Effector memory CD8-positive, alpha-beta T cell (primary cell): ENCODE data around the gene FOXN3.

Source experiments
- ATAC-seq: fragments of 150-1000 bp; cut with Tn5 transposase; replicated peaks from 2 replicates; pipeline ENCODE4 v1.10.0; 2021; ENCODE audit warnings: mild to moderate bottlenecking, moderate library complexity
- DNase-seq, 3 experiments: peaks; one replicate each; pipeline ENCODE4 v3.0.0; 2021
- H3K27ac Mint-ChIP-seq, 2 donors: one replicate each; pipeline ENCODE4 v1.8.0; 2022; ENCODE audit warnings: mild to moderate bottlenecking in 2 of 2, mixed read lengths in 2 of 2, moderate library complexity in 2 of 2
- H3K27me3 Mint-ChIP-seq, 2 donors: one replicate each; pipeline ENCODE4 v1.8.0; 2022; ENCODE audit warnings: mixed read lengths in 2 of 2
- H3K36me3 Mint-ChIP-seq: one replicate; pipeline ENCODE4 v1.8.0; 2022; ENCODE audit warnings: mild to moderate bottlenecking, moderate library complexity, mixed read lengths; ENCODE audit not compliant: insufficient read depth
- H3K4me1 Mint-ChIP-seq, 2 donors: one replicate each; pipeline ENCODE4 v1.8.0; 2022; ENCODE audit warnings: low read depth in 2 of 2, mixed read lengths in 2 of 2
- H3K4me3 Mint-ChIP-seq, 2 donors: one replicate each; pipeline ENCODE4 v1.8.0; 2022; ENCODE audit warnings: mild to moderate bottlenecking in 2 of 2, mixed read lengths in 2 of 2, moderate library complexity in 2 of 2
- H3K9me3 Mint-ChIP-seq, 2 donors: one replicate each; pipeline ENCODE4 v1.8.0; 2022; ENCODE audit warnings: mixed read lengths in 2 of 2

The FOXN3 gene

GRCh38 chr14:89339158-89339557 lies 77.9 kb downstream of the FOXN3 start:
- DNase-seq (no peak), ATAC-seq (no peak)
- Mint-ChIP-seq H3K36me3 (peaks cover 14% of the 10 kb centered on the region), H3K4me3 (no peak overlapping the region), H3K9me3 (no peaks in the 10 kb centered on the region), H3K4me1 (peaks cover 28 to 34% of the 10 kb centered on the region in 2 donors), H3K27ac (no peak overlapping the region), H3K27me3 (no peaks in the 10 kb centered on the region)

- ATAC-seq (no peak), DNase-seq (no peak)
- Mint-ChIP-seq H3K9me3 (no peaks in the 10 kb centered on the region), H3K36me3 (peaks cover 6% of the 10 kb centered on the region), H3K4me3 (no peak overlapping the region), H3K27me3 (no peaks in the 10 kb centered on the region), H3K27ac (peak overlapping the region; percentile 10 to 48), H3K4me1 (peaks cover 27 to 37% of the 10 kb centered on the region in 2 donors)
These were observed 80.7 kb downstream of the FOXN3 start for GRCh38 chr14:89336338-89336737.

GRCh38 chr14:89332031-89332430 lies 85.0 kb downstream of the FOXN3 start:
- no peaks in the 10 kb centered on the region for H3K9me3 Mint-ChIP-seq
- no peak for DNase-seq
- H3K4me1 Mint-ChIP-seq = peaks cover 37 to 47% of the 10 kb centered on the region in 2 donors
- peaks cover 5% of the 10 kb centered on the region for H3K36me3 Mint-ChIP-seq
- H3K27ac Mint-ChIP-seq = no peak overlapping the region
- no peaks in the 10 kb centered on the region for H3K27me3 Mint-ChIP-seq
- no peak for ATAC-seq
- H3K4me3 Mint-ChIP-seq = no peak overlapping the region

DNA sequence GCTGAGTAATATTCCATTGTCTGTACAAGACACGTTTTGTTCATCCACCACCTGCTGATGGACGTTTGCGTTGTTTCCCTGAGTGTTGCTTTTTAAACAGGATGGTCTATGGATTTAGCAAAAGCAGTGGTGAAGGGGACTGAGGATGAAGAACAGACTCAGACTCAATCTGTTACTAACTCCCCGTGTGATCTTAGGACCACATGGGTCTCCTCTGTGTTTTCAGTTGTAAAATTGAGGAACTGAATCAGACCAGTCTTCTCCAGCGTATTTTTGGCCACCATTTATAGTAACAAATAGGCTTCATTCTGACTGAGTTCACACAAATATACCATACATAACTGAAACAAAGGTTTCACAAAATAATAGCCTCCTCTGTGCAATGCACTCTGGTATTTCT lies 85.6 kb downstream of the FOXN3 start:
- H3K36me3 Mint-ChIP-seq = peaks cover 2% of the 10 kb centered on the region
- DNase-seq (no peak), ATAC-seq (no peak)
- no peak overlapping the region for H3K27ac Mint-ChIP-seq
- H3K4me1 Mint-ChIP-seq = peaks cover 34 to 47% of the 10 kb centered on the region in 2 donors
- H3K9me3 Mint-ChIP-seq = no peaks in the 10 kb centered on the region
- H3K4me3 Mint-ChIP-seq = no peak overlapping the region
- no peaks in the 10 kb centered on the region for H3K27me3 Mint-ChIP-seq

- peak overlapping the region; percentile 59 to 83 for H3K27ac Mint-ChIP-seq
- H3K36me3 Mint-ChIP-seq = peaks cover 4% of the 10 kb centered on the region
- ATAC-seq (no peak), DNase-seq (no peak)
- H3K4me1 Mint-ChIP-seq = peaks cover 35 to 52% of the 10 kb centered on the region in 2 donors
- H3K27me3 Mint-ChIP-seq = no peaks in the 10 kb centered on the region
- H3K9me3 Mint-ChIP-seq = no peaks in the 10 kb centered on the region
- H3K4me3 Mint-ChIP-seq = no peak overlapping the region
These were observed 86.6 kb downstream of the FOXN3 start for GRCh38 chr14:89330236-89331002.

- no peak for DNase-seq
- H3K9me3 Mint-ChIP-seq = no peaks in the 10 kb centered on the region
- H3K36me3 Mint-ChIP-seq = peaks cover 15% of the 10 kb centered on the region
- no peaks in the 10 kb centered on the region for H3K27me3 Mint-ChIP-seq
- H3K27ac Mint-ChIP-seq = no peak overlapping the region
- peaks cover 51 to 67% of the 10 kb centered on the region in 2 donors for H3K4me1 Mint-ChIP-seq
- no peak for ATAC-seq
- H3K4me3 Mint-ChIP-seq = no peak overlapping the region
These were observed 89.2 kb downstream of the FOXN3 start for GRCh38 chr14:89327771-89328212.

GRCh38 chr14:89325959-89326358 lies 91.1 kb downstream of the FOXN3 start:
- H3K36me3 Mint-ChIP-seq = peaks cover 15% of the 10 kb centered on the region
- no peaks in the 10 kb centered on the region for H3K9me3 Mint-ChIP-seq
- H3K4me1 Mint-ChIP-seq = peaks cover 54 to 71% of the 10 kb centered on the region in 2 donors
- H3K4me3 Mint-ChIP-seq = no peak overlapping the region
- ATAC-seq (no peak), DNase-seq (no peak)
- no peaks in the 10 kb centered on the region for H3K27me3 Mint-ChIP-seq
- peak overlapping the region; percentile 55 to 81 for H3K27ac Mint-ChIP-seq

- no peak for DNase-seq
- Mint-ChIP-seq H3K27me3 (no peaks in the 10 kb centered on the region), H3K4me3 (no peak overlapping the region), H3K36me3 (peaks cover 15% of the 10 kb centered on the region), H3K9me3 (no peaks in the 10 kb centered on the region), H3K4me1 (peaks cover 53 to 74% of the 10 kb centered on the region in 2 donors), H3K27ac (peak overlapping the region; percentile 55 to 81)
- peak; percentile 48 for ATAC-seq
These were observed 91.6 kb downstream of the FOXN3 start for GRCh38 chr14:89325299-89325883.

GRCh38 chr14:89324501-89325298 lies 92.3 kb downstream of the FOXN3 start:
- DNase-seq (no peak), ATAC-seq (no peak)
- peak overlapping the region; percentile 55 to 81 for H3K27ac Mint-ChIP-seq
- H3K4me3 Mint-ChIP-seq = no peak overlapping the region
- peaks cover 12% of the 10 kb centered on the region for H3K36me3 Mint-ChIP-seq
- no peaks in the 10 kb centered on the region for H3K27me3 Mint-ChIP-seq
- peaks cover 48 to 75% of the 10 kb centered on the region in 2 donors for H3K4me1 Mint-ChIP-seq
- H3K9me3 Mint-ChIP-seq = no peaks in the 10 kb centered on the region

GRCh38 chr14:89320381-89321000 lies 96.5 kb downstream of the FOXN3 start:
- peaks cover 0 to 4% of the 10 kb centered on the region in 2 donors for H3K9me3 Mint-ChIP-seq
- DNase-seq = no peak
- H3K27ac Mint-ChIP-seq = no peak overlapping the region
- H3K4me1 Mint-ChIP-seq = peaks cover 44 to 68% of the 10 kb centered on the region in 2 donors
- no peak overlapping the region for H3K4me3 Mint-ChIP-seq
- ATAC-seq = no peak
- H3K36me3 Mint-ChIP-seq = peaks cover 12% of the 10 kb centered on the region
- no peaks in the 10 kb centered on the region for H3K27me3 Mint-ChIP-seq

DNA sequence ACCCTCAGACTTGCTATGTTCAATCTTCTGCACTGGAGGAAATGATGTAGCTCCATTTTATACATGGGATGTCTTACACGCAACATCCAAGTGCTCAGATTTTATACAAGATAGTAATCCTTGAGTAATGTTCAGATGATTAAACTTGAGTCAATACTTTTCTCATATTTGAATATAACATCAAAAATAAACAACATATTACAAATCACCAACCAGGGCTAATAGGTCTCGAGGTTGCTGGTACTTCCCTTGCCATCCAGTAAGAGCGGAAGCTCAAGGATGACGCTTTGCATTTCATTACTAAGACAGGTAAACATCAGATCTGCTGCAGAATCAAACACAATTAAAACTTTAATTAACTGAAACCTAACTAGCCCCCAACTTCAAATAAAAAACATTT lies 97.3 kb downstream of the FOXN3 start:
- H3K27ac Mint-ChIP-seq = no peak overlapping the region
- H3K9me3 Mint-ChIP-seq = peaks cover 0 to 4% of the 10 kb centered on the region in 2 donors
- peaks cover 4% of the 10 kb centered on the region for H3K36me3 Mint-ChIP-seq
- H3K4me3 Mint-ChIP-seq = no peak overlapping the region
- ATAC-seq = no peak
- H3K4me1 Mint-ChIP-seq = peaks cover 44 to 72% of the 10 kb centered on the region in 2 donors
- no peak for DNase-seq
- H3K27me3 Mint-ChIP-seq = no peaks in the 10 kb centered on the region

DNA sequence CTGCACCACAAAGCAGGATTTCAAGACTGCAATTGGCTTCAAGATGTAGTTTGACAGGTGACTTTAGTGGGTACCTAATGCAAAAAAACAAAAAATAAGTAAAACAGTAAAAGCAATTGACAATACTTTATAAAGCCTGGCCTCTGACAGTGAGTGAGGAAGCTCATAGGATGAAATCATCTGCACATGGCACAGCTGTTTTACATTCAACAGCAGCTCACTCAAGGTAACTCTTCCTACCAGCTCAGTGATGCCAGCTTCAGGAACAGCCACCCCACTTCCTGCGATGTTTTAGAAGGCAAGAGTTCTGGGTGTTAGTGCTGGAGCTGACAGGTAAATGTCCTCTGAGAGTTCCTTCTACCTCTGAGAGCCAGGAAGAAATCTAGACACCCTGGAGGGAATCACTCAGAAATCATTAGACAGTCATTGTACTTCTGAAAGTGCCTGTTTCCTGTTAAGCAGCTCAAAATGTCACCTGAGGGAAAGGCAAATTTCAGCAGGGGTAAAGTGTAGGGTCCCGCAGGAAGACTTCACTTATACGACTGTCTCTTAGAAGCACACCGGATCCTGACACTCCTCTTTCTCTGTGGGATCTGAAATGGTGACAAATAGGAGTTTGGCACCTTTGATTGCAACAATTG lies 99.9 kb downstream of the FOXN3 start:
- Mint-ChIP-seq H3K27me3 (no peaks in the 10 kb centered on the region), H3K9me3 (peaks cover 0 to 4% of the 10 kb centered on the region in 2 donors), H3K4me1 (peaks cover 31 to 66% of the 10 kb centered on the region in 2 donors), H3K36me3 (no peaks in the 10 kb centered on the region), H3K27ac (peak overlapping the region in 1 of 2 donors; percentile 59), H3K4me3 (no peak overlapping the region)
- no peak for ATAC-seq
- no peak for DNase-seq
